ENCODE results near the gene ULBP1. TPM values are rescaled to one million over a fixed set of nuclear protein-coding genes. Genes with fewer than 3 reads are reported as not detected.
"Not testable (repeated sequence)": the region's sequence is repeated elsewhere in the genome, so short reads cannot be mapped to it uniquely, and the experiment has no call there.

Gene ULBP1
- total RNA-seq, 2 experiments from 2014 or later, result 2.6 to 2.8 TPM

DNA sequence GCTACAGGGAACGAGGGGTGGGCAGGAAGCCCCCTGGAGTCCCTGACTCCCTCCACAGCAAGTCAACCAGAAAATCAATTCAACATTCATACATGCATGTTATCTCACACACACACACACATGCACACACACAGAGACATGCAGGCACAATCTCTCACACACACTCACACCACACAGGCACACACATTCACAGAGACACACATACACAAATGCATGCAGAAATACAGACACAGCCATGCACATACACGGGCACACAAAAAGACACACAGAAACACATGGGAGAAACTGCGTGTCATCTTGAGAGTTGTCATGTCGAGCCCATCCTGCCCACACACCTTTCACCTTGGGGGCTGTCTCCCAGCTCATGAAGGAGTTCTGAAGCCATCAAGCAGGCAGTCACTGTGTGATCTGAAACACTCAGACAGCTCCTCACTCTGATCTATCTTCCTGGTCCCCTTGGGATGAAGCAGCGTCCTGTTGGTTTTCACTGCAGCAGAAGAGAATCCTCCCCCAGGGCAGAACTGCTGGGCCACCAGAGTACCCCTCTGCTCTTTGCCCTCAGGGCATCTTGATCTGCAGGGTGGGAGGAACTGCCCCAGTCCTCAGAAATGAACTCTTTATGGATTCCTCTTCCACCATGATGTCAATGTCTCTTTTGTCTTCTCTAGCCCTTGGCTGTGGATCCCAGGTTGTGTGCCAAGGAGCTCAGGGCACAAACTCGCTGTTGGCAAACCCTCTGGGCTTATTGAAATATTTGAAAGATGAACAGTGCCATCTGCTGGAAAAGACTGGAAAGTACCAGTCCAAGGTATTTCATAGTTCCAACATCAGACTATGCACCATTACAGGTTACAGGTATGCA lies 52.8 kb downstream of the ULBP1 start:
- no peak overlapping the region for H3K4me3 Mint-ChIP-seq
- DNase-seq, result peak; percentile 66
- peaks cover 14% of the 10 kb centered on the region for H3K4me1 Mint-ChIP-seq (ENCODE audit: low read depth)
- no peaks in the 10 kb centered on the region for H3K36me3 Mint-ChIP-seq (ENCODE audit: low read depth)
- CTCF ChIA-PET, result interaction anchor here (0.6 to 2.1 kb wide), 11 partner anchors 9 to 266 kb away, joined by 3 to 14 read pairs (median 4); partner anchors contain the start of gene RAET1L
- H3K9me3 Mint-ChIP-seq, result no peaks in the 10 kb centered on the region
- H3K27me3 Mint-ChIP-seq (ENCODE audit: low read depth), result peaks cover 70% of the 10 kb centered on the region
- no peak overlapping the region for H3K27ac Mint-ChIP-seq
- intact Hi-C loops (cut with micrococcal nuclease), result loop anchor here (1.0 to 2.0 kb wide), 5 partner anchors 11 to 182 kb away; no protein-coding TSS in a partner anchor

DNA sequence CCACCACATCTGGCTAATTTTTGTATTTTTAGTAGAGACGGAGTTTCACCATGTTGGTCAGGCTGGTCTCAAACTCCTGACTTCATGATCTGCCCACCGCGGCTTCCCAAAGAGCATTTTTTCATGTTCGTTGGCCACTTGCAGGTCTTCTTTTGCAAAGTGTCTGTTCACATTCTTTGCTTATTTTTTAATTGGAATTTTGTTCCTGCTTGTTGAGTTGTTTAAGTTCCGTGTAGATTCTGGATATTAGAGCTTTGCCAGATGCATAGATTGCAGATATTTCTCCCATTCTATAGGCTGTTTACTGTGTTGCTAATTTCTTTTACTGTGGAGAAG lies 53.4 kb downstream of the ULBP1 start:
- peaks cover 14% of the 10 kb centered on the region for H3K4me1 Mint-ChIP-seq (ENCODE audit: low read depth)
- not testable (repeated sequence) for H3K36me3 Mint-ChIP-seq (ENCODE audit: low read depth); H3K27ac Mint-ChIP-seq; H3K4me3 Mint-ChIP-seq; DNase-seq; H3K9me3 Mint-ChIP-seq
- intact Hi-C loops (cut with micrococcal nuclease), result loop anchor here (1.0 to 2.0 kb wide), 5 partner anchors 12 to 183 kb away; no protein-coding TSS in a partner anchor
- peaks cover 66% of the 10 kb centered on the region for H3K27me3 Mint-ChIP-seq (ENCODE audit: low read depth)
- CTCF ChIA-PET, result interaction anchor here (0.6 to 2.1 kb wide), 10 partner anchors 8 to 267 kb away, joined by 3 to 14 read pairs (median 4); partner anchors contain the start of gene RAET1L

DNA sequence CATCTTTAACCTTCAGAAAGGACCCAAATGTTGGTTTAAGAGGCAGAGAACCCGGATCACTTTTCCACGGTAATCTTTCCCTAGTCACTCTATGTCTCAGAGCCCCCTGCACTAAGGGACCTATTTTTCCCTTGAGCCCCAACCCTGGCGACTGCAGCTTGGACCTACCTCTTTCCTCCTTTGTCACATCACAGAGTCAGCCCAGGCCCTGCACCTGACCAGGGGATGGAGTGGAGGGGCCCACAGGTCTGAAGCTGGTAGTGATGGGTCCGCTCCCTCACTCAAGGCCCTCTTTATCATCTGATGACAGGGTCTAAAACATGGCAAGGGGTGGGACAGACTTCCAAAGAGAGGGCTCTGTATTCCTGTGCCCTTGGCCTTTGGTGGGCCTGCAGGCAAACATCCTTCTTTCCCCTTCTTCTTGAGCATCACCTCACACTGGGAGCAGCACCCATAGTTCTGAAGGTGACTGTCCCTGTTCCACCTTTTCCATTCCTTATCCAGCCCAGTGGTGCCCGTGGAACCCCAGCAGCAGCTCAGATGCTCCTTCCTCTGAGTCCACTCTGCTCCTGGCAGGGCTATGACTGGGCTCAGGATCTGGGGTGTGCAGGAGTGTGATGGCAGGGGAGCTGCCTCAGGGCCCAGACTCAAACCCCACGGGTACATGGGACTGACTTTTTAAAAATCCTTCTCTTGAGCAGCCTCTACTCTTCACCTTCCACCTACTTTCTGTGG lies 55.3 kb downstream of the ULBP1 start:
- intact Hi-C loops (cut with micrococcal nuclease), result no loop called here
- no peak for DNase-seq
- Mint-ChIP-seq H3K4me1 (ENCODE audit: low read depth) (peaks cover 11% of the 10 kb centered on the region), H3K9me3 (no peaks in the 10 kb centered on the region), H3K27me3 (ENCODE audit: low read depth) (peaks cover 56% of the 10 kb centered on the region), H3K27ac (no peak overlapping the region), H3K4me3 (no peak overlapping the region), H3K36me3 (ENCODE audit: low read depth) (no peaks in the 10 kb centered on the region)
- CTCF ChIA-PET, result no interaction called here

DNA sequence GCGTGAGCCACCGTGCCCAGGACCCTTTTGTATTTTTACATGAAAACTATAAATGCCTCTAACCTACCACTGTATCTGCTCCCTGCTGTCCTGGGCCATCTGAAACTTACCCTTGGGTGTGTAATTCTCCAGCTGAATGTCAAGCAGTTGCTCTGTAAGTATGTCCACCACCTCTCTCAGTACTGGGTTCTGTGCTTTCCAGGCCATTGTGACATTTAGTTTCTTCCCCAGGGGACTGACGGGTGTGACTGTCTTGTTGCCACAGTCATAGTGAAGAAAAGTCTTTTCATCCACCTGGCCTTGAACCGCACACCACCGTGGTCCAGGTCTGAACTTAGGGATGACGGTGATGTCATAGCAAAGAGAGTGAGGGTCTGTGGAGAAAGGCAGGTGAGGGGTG lies 58.1 kb downstream of the ULBP1 start:
- DNase-seq; H3K4me3 Mint-ChIP-seq; H3K9me3 Mint-ChIP-seq; intact Hi-C loops (cut with micrococcal nuclease); H3K4me1 Mint-ChIP-seq (ENCODE audit: low read depth); CTCF ChIA-PET; H3K36me3 Mint-ChIP-seq (ENCODE audit: low read depth); H3K27ac Mint-ChIP-seq: not testable (repeated sequence)
- peaks cover 47% of the 10 kb centered on the region for H3K27me3 Mint-ChIP-seq (ENCODE audit: low read depth)

Other genes with a start within 250 kb of the ULBP1 start
- 10 to 100 TPM; 18.1 to 19.6 TPM for gene LATS1, start 245.8 kb upstream of the ULBP1 start, total RNA-seq
- 10 to 100 TPM; 68.1 to 71.9 TPM for gene NUP43, start 217.4 kb upstream of the ULBP1 start, total RNA-seq
- gene PCMT1, start 214.2 kb upstream of the ULBP1 start, total RNA-seq, result 10 to 100 TPM; 71.9 to 74.5 TPM
- 1 to 10 TPM; 4.6 to 4.7 TPM for gene LRP11, start 99.6 kb upstream of the ULBP1 start, total RNA-seq
- not detected for gene RAET1E, start 65.8 kb upstream of the ULBP1 start, total RNA-seq
- gene RAET1G, start 40.8 kb upstream of the ULBP1 start, total RNA-seq, result not detected
- 1 to 10 TPM in 1 of 2 experiments, under 1 TPM in 1; 0.69 to 1.4 TPM for gene ULBP2, start 21.9 kb upstream of the ULBP1 start, total RNA-seq
- not detected for gene RAET1L, start 61.6 kb downstream of the ULBP1 start, total RNA-seq
- gene ULBP3, start 105.2 kb downstream of the ULBP1 start, total RNA-seq, result not detected
- gene PPP1R14C, start 179.1 kb downstream of the ULBP1 start, total RNA-seq, result not detected

Measured in activated naive CD4-positive, alpha-beta T cell treated with anti-CD3 and anti-CD28 coated beads for 36 hours (primary cell).